Progenitor cell of endocrine pancreas (in vitro differentiated cells): ENCODE results near the gene CLCN2. TPM values are rescaled to one million over a fixed set of nuclear protein-coding genes. Genes with fewer than 3 reads are reported as not detected.
A peak's percentile ranks its signal among the peaks of the same experiment; 100 is the strongest.

Source experiments
- DNase-seq: peaks from one replicate; pipeline ENCODE4 v3.0.0; 2021; ENCODE audit warnings: low spot score; ENCODE audit not compliant: unreplicated experiment
- H3K27ac Mint-ChIP-seq: 2 replicates; pipeline ENCODE4 v1.8.0; 2021; ENCODE audit warnings: mild to moderate bottlenecking, moderate library complexity, mixed read lengths
- H3K27me3 Mint-ChIP-seq: 2 replicates; pipeline ENCODE4 v1.8.0; 2021; ENCODE audit warnings: mixed read lengths
- H3K36me3 Mint-ChIP-seq: 2 replicates; pipeline ENCODE4 v1.8.0; 2022; ENCODE audit warnings: mixed read lengths; ENCODE audit not compliant: insufficient read depth
- H3K4me1 Mint-ChIP-seq: 2 replicates; pipeline ENCODE4 v1.8.0; 2021; ENCODE audit warnings: low read depth, mixed read lengths
- H3K4me3 Mint-ChIP-seq: 2 replicates; pipeline ENCODE4 v1.8.0; 2021; ENCODE audit warnings: low read depth, mild to moderate bottlenecking, moderate library complexity, mixed read lengths
- H3K9me3 Mint-ChIP-seq: 2 replicates; pipeline ENCODE4 v1.8.0; 2021; ENCODE audit warnings: low read depth, mixed read lengths
- CTCF ChIP-seq: fragments of 200-600 bp; sonication (generic); IDR thresholded peaks from one replicate; pipeline ENCODE4 v1.5.0; 2021; ENCODE audit warnings: antibody characterized with exemption, mild to moderate bottlenecking; ENCODE audit not compliant: unreplicated experiment
- total RNA-seq: library from RNA; stranded (reverse); gene quantifications from 2 replicates; pipeline ENCODE4 v1.2.1, GENCODE V29; 2021

The CLCN2 gene
- total RNA-seq, 1 donor from 2014 or later: 21.9 TPM

GRCh38 chr3:184332370-184333090 lies 28.9 kb downstream of the CLCN2 start:
- DNase-seq: no peak
- no peak overlapping the region for H3K27ac Mint-ChIP-seq
- H3K9me3 Mint-ChIP-seq: no peaks in the 10 kb centered on the region
- H3K27me3 Mint-ChIP-seq: peaks cover 2% of the 10 kb centered on the region
- no peak overlapping the region for H3K4me3 Mint-ChIP-seq
- H3K4me1 Mint-ChIP-seq: peaks cover 9% of the 10 kb centered on the region
- peaks cover 34% of the 10 kb centered on the region for H3K36me3 Mint-ChIP-seq
- TF ChIP-seq CTCF: no peak

GRCh38 chr3:184328516-184328915 lies 32.9 kb downstream of the CLCN2 start:
- no peaks in the 10 kb centered on the region for H3K9me3 Mint-ChIP-seq
- peaks cover 49% of the 10 kb centered on the region for H3K36me3 Mint-ChIP-seq
- no peak for TF ChIP-seq CTCF
- H3K4me3 Mint-ChIP-seq: no peak overlapping the region
- H3K27me3 Mint-ChIP-seq: no peaks in the 10 kb centered on the region
- no peak for DNase-seq
- no peaks in the 10 kb centered on the region for H3K4me1 Mint-ChIP-seq
- H3K27ac Mint-ChIP-seq: no peak overlapping the region

- no peak for TF ChIP-seq CTCF
- Mint-ChIP-seq H3K27ac (no peak overlapping the region), H3K36me3 (peaks cover 51% of the 10 kb centered on the region), H3K4me3 (no peak overlapping the region), H3K27me3 (no peaks in the 10 kb centered on the region), H3K9me3 (no peaks in the 10 kb centered on the region), H3K4me1 (no peaks in the 10 kb centered on the region)
- no peak for DNase-seq
These were observed 34.2 kb downstream of the CLCN2 start for GRCh38 chr3:184327171-184327570.

- no peaks in the 10 kb centered on the region for H3K9me3 Mint-ChIP-seq
- no peaks in the 10 kb centered on the region for H3K4me1 Mint-ChIP-seq
- H3K4me3 Mint-ChIP-seq: no peak overlapping the region
- no peaks in the 10 kb centered on the region for H3K27me3 Mint-ChIP-seq
- peaks cover 53% of the 10 kb centered on the region for H3K36me3 Mint-ChIP-seq
- no peak overlapping the region for H3K27ac Mint-ChIP-seq
- no peak for TF ChIP-seq CTCF
- no peak for DNase-seq
These were observed 35.6 kb downstream of the CLCN2 start for GRCh38 chr3:184325715-184326369.

- no peaks in the 10 kb centered on the region for H3K9me3 Mint-ChIP-seq
- peak overlapping the region; percentile 77 for H3K27ac Mint-ChIP-seq
- DNase-seq: no peak
- H3K4me3 Mint-ChIP-seq: no peak overlapping the region
- H3K27me3 Mint-ChIP-seq: no peaks in the 10 kb centered on the region
- no peak for TF ChIP-seq CTCF
- no peaks in the 10 kb centered on the region for H3K4me1 Mint-ChIP-seq
- peaks cover 55% of the 10 kb centered on the region for H3K36me3 Mint-ChIP-seq
These were observed 36.1 kb downstream of the CLCN2 start for GRCh38 chr3:184325269-184325668.
